MM.1S (cell line): ENCODE data around the gene S1PR5.

Source experiments
- DNase-seq: peaks from one replicate; pipeline ENCODE4 v3.0.0-alpha.2; 2015
- H2AFZ ChIP-seq: fragments of 300-600 bp; sonication (generic); 2 replicates; pipeline ENCODE4 v1.6.0; 2016; ENCODE audit warnings: antibody characterized with exemption, low read length
- H3F3A ChIP-seq: fragments of 300-600 bp; sonication (generic); 2 replicates; pipeline ENCODE4 v1.6.1; 2016; ENCODE audit warnings: mild to moderate bottlenecking, antibody characterized with exemption, low read length, moderate library complexity, mixed read lengths; ENCODE audit not compliant: insufficient read depth
- H3K27ac ChIP-seq: fragments of 300-600 bp; sonication (generic); 2 replicates; pipeline ENCODE4 v1.5.1; 2016; ENCODE audit warnings: mild to moderate bottlenecking, low read length
- H3K27me3 ChIP-seq: fragments of 300-600 bp; sonication (generic); replicated peaks from 2 replicates; pipeline ENCODE4 v1.6.0; 2016; ENCODE audit warnings: low read length; ENCODE audit not compliant: insufficient read depth
- H3K36me3 ChIP-seq: fragments of 300-600 bp; sonication (generic); replicated peaks from 2 replicates; pipeline ENCODE4 v1.6.1; 2016; ENCODE audit warnings: mild to moderate bottlenecking, low read length, mixed read lengths; ENCODE audit not compliant: insufficient read depth
- H3K4me1 ChIP-seq: fragments of 300-600 bp; sonication (generic); 2 replicates; pipeline ENCODE4 v1.6.1; 2016; ENCODE audit warnings: low read length, mixed read lengths
- H3K4me2 ChIP-seq: fragments of 300-600 bp; sonication (generic); 2 replicates; pipeline ENCODE4 v1.6.0; 2016; ENCODE audit warnings: low read depth, low read length
- H3K4me3 ChIP-seq: fragments of 300-600 bp; sonication (generic); 2 replicates; pipeline ENCODE4 v1.5.1; 2016; ENCODE audit warnings: low read length, mixed read lengths
- H3K79me2 ChIP-seq: fragments of 300-600 bp; sonication (generic); 2 replicates; pipeline ENCODE4 v1.6.1; 2016; ENCODE audit warnings: mixed run types, low read length, mixed read lengths
- H3K9ac ChIP-seq: fragments of 300-600 bp; sonication (generic); 2 replicates; pipeline ENCODE4 v1.6.1; 2016; ENCODE audit warnings: low read length, mixed read lengths
- H3K9me2 ChIP-seq: fragments of 300-600 bp; sonication (generic); replicated peaks from 2 replicates; pipeline ENCODE4 v1.6.1; 2016; ENCODE audit warnings: mild to moderate bottlenecking, low read length, mixed read lengths; ENCODE audit not compliant: insufficient read depth
- H3K9me3 ChIP-seq: fragments of 300-600 bp; sonication (generic); replicated peaks from 2 replicates; pipeline ENCODE4 v1.6.1; 2016; ENCODE audit warnings: mild to moderate bottlenecking, low read length, mixed read lengths; ENCODE audit not compliant: insufficient read depth
- H4K20me1 ChIP-seq: fragments of 300-600 bp; sonication (generic); 2 replicates; pipeline ENCODE4 v1.6.1; 2016; ENCODE audit warnings: mild to moderate bottlenecking, low read length, moderate library complexity, mixed read lengths; ENCODE audit not compliant: insufficient read depth
- EZH2 ChIP-seq: fragments of 300-600 bp; sonication (generic); optimal IDR thresholded peaks from 2 replicates; pipeline ENCODE3; 2017; ENCODE audit warnings: low read depth, mild to moderate bottlenecking, antibody characterized with exemption, low read length, mixed read lengths
- EZH2phosphoT487 ChIP-seq: fragments of 300-600 bp; sonication (generic); IDR thresholded peaks from 2 replicates; pipeline ENCODE4 v1.6.1; 2018; ENCODE audit warnings: antibody characterized with exemption, low read length
- TF ChIP-seq, protein P1 (sequence below): fragments of 300-600 bp; sonication (generic); IDR thresholded peaks from 2 replicates; pipeline ENCODE4 v1.5.1; 2016; ENCODE audit warnings: antibody characterized with exemption, low read length, mixed read lengths

S1PR5 gene

DNA sequence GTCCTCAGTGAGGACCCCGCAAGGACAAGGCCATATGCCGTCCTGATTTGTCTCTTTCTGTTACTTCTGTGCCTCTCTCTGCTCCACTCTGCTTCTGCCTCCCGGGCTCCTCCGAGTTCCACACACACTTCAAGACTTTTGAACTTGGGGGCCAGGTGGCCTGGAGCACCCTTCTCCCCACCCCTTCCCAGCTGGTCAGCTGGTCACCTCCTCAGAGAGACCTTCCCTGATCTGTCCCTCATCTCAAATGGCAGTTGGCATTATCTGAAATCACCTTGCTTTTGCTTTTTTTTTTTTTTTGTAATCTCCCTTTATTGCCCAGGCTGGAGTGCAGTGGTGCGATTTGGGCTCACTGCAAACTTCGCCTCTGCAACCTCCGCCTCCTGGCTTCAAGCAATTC lies 2.2 kb upstream of the S1PR5 start:
- Histone ChIP-seq H3K27ac (no peak overlapping the region), H3K36me3 (no peaks in the 10 kb centered on the region), H3K4me1 (no peaks in the 10 kb centered on the region), H2AFZ (no peak overlapping the region), H3F3A (no peaks in the 10 kb centered on the region), H3K9me3 (no peaks in the 10 kb centered on the region), H3K79me2 (no peaks in the 10 kb centered on the region), H4K20me1 (no peaks in the 10 kb centered on the region), H3K9ac (no peak overlapping the region), H3K9me2 (no peaks in the 10 kb centered on the region), H3K4me3 (no peak overlapping the region), H3K4me2 (no peak overlapping the region), H3K27me3 (peaks cover 57% of the 10 kb centered on the region)
- no peak for DNase-seq
- TF ChIP-seq EZH2phosphoT487 (no peak), EZH2 (no peak)
- TF ChIP-seq, protein P1, sequence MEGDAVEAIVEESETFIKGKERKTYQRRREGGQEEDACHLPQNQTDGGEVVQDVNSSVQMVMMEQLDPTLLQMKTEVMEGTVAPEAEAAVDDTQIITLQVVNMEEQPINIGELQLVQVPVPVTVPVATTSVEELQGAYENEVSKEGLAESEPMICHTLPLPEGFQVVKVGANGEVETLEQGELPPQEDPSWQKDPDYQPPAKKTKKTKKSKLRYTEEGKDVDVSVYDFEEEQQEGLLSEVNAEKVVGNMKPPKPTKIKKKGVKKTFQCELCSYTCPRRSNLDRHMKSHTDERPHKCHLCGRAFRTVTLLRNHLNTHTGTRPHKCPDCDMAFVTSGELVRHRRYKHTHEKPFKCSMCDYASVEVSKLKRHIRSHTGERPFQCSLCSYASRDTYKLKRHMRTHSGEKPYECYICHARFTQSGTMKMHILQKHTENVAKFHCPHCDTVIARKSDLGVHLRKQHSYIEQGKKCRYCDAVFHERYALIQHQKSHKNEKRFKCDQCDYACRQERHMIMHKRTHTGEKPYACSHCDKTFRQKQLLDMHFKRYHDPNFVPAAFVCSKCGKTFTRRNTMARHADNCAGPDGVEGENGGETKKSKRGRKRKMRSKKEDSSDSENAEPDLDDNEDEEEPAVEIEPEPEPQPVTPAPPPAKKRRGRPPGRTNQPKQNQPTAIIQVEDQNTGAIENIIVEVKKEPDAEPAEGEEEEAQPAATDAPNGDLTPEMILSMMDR = no peak

DNA sequence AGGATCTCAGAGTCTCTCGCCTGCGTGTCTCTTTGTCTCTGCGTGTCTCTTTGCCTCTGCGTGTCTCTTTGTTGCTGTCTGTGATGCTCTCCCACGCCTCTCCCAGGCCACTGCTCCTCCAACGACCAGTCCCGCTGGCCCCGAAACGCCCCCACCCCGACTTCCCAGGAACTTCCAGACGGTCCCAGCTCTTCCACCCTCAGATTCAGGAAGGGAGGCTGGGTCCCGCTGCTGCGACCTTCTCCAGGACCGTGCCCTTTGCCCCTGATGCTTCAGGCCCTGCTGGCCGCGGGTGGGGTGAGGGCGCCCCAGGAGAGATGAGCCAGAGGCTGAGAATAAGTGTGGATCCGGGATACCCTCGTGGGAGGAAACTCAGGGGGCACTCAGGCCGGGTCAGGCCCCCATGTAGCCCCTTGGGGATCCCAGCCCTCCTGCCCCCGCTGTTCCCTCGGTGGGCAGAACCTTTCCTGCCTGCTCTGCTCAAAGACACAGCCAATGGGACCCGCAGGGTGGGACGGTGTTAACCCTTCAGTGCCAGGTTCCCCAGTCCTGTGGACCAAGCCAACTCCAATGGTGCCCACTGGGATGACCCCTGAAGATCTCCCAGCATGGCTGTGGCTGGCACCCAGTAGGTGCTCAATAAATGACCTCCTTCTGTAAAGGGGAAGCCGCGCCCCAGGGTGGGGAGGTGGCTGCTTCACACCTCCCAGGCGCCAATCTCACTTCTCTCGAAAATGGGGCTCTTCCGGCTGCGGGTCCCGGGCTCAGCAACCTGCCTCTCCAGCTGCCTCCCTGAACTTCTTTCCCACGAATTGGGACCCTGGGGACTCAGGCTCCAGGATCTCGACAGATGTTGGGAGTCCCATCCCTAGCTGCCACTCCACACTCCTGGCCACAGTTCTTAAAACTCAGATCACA lies 1.5 kb upstream of the S1PR5 start:
- H3K9me3 ChIP-seq = no peaks in the 10 kb centered on the region
- no peak overlapping the region for H2AFZ ChIP-seq
- no peaks in the 10 kb centered on the region for H4K20me1 ChIP-seq
- H3K4me1 ChIP-seq = no peaks in the 10 kb centered on the region
- H3K36me3 ChIP-seq = no peaks in the 10 kb centered on the region
- H3K9me2 ChIP-seq = no peaks in the 10 kb centered on the region
- no peak overlapping the region for H3K27ac ChIP-seq
- H3K4me2 ChIP-seq = no peak overlapping the region; the same call in 1 of the 2 replicates
- H3K4me3 ChIP-seq = no peak overlapping the region
- TF ChIP-seq EZH2phosphoT487 = no peak
- TF ChIP-seq, protein P1 = no peak
- no peak for TF ChIP-seq EZH2
- peaks cover 64% of the 10 kb centered on the region for H3K27me3 ChIP-seq
- H3F3A ChIP-seq = no peaks in the 10 kb centered on the region
- no peak for DNase-seq
- H3K9ac ChIP-seq = no peak overlapping the region
- no peaks in the 10 kb centered on the region for H3K79me2 ChIP-seq

DNA sequence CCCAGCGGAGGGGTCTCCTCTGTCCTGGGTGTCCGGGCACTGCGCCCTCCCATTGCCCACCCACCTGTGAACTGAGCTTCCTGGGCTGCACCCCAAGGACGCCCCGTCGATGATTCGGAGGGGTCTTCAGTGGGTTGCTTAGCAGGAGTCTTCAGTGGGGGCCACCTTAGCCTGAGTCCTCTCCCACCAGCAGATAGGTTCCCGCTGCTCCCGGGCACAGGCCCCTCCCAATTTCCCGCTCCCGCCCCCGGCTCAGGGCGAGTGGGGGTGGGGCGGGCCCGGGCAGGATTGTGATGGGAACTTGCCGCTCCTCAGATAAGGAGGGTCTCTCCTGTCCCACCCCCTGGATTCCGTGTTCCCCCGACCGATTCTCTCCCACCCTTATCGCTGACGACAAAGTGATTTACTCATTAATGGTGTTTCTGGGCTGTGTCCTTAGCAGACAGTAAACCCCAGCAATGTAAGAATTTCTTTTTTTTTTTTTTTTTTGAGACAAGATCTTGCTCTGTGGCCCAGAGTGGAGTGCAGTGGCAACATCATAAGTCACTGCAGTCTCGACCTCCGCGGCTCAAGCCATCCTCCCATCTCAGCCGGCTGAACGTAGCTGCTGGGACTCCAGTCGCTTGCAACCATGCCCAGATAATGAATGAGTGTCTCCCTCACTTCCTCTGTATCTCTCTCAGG lies 655 bp upstream of the S1PR5 start:
- TF ChIP-seq EZH2phosphoT487 = no peak
- TF ChIP-seq, protein P1 = no peak
- no peak for TF ChIP-seq EZH2
- Histone ChIP-seq H3K9me3 (no peaks in the 10 kb centered on the region), H2AFZ (no peak overlapping the region), H4K20me1 (no peaks in the 10 kb centered on the region), H3K4me1 (no peaks in the 10 kb centered on the region), H3K79me2 (no peaks in the 10 kb centered on the region), H3K9ac (no peak overlapping the region), H3K27ac (no peak overlapping the region), H3K4me3 (no peak overlapping the region), H3K9me2 (no peaks in the 10 kb centered on the region), H3K36me3 (no peaks in the 10 kb centered on the region), H3K27me3 (peaks cover 72% of the 10 kb centered on the region), H3K4me2 (peak overlapping the region; percentile 27; the same call in 1 of the 2 replicates), H3F3A (no peaks in the 10 kb centered on the region)
- no peak for DNase-seq
